ENCODE measurements around the gene MACROD2. TPM values are rescaled to one million over a fixed set of nuclear protein-coding genes. Genes with fewer than 3 reads are reported as not detected.

MACROD2 gene
- total and polyA plus RNA-seq, 8 donors, result 0.78 to 31.3 (median 10.9) TPM; not detected in 1

DNA sequence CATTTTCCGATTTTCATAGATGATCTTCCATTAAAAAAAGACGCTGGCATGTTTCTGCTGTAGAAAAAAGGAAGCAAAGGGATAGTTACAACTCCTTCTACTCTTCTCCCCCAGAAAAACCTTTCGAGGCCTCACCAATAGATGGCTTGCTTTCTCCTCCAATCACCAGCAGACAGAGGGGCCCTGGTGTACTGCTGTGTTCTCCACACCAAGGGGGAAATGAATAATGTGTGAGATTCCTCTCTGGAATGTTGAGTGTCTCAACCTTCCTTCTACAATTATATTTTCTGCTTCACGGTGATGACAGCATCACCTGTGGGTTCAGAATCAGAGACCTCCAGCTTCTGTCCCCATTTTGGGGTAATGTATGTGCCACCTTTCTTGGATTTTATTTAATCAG lies 527.8 kb downstream of the MACROD2 start:
- Histone ChIP-seq H3K27me3 (no peaks in the 10 kb centered on the region), H3K4me1 (no peaks in the 10 kb centered on the region), H3K4me3 (no peak overlapping the region), H3K36me3 (no peaks in the 10 kb centered on the region), H3K9me3 (no peaks in the 10 kb centered on the region), H3K27ac (no peak overlapping the region)
- TF ChIP-seq POLR2AphosphoS5 (IDR thresholded peaks at IDR 0.05) (no peak), POLR2A (IDR thresholded peaks at IDR 0.05) (no peak), EP300 (IDR thresholded peaks at IDR 0.05) (no peak)
- TF ChIP-seq, protein P1, sequence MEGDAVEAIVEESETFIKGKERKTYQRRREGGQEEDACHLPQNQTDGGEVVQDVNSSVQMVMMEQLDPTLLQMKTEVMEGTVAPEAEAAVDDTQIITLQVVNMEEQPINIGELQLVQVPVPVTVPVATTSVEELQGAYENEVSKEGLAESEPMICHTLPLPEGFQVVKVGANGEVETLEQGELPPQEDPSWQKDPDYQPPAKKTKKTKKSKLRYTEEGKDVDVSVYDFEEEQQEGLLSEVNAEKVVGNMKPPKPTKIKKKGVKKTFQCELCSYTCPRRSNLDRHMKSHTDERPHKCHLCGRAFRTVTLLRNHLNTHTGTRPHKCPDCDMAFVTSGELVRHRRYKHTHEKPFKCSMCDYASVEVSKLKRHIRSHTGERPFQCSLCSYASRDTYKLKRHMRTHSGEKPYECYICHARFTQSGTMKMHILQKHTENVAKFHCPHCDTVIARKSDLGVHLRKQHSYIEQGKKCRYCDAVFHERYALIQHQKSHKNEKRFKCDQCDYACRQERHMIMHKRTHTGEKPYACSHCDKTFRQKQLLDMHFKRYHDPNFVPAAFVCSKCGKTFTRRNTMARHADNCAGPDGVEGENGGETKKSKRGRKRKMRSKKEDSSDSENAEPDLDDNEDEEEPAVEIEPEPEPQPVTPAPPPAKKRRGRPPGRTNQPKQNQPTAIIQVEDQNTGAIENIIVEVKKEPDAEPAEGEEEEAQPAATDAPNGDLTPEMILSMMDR (IDR thresholded peaks at IDR 0.05), result no peak
- DNase-seq, result no peak
- 64 to 72% (median 69%) methylated on average over 4 of the region's 4 CpGs for WGBS, 5 donors
- intact Hi-C loops (cut with DNase I; ENCODE audit: low total_unique reads), result no loop called here

DNA sequence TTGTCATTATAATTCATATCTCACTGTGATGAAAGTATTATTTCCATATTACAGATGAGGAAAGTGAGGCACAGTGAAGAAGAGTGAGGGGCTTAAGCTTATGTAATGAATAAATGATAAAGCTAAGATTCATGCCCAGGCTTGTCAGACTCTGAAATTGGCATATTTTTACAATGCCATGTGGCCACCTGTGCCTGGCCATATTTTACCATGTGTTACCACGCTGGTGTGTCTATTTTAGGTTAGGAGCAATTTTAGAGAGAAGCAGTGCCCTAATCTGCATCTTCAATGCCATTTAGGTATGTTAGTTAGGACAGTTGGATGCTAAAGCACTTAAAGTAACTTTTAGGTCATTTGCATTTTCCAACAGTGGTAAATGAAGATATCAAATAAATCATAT lies 530.1 kb downstream of the MACROD2 start:
- WGBS, 5 donors, result 82 to 92% (median 89%) methylated on average over 1 of the region's 1 CpG
- Histone ChIP-seq H3K9me3 (no peaks in the 10 kb centered on the region), H3K4me1 (no peaks in the 10 kb centered on the region), H3K4me3 (no peak overlapping the region), H3K27ac (no peak overlapping the region), H3K27me3 (no peaks in the 10 kb centered on the region), H3K36me3 (no peaks in the 10 kb centered on the region)
- no peak for DNase-seq
- intact Hi-C loops (cut with DNase I; ENCODE audit: low total_unique reads), result no loop called here
- no peak for TF ChIP-seq EP300 (IDR thresholded peaks at IDR 0.05)
- TF ChIP-seq, protein P1 (IDR thresholded peaks at IDR 0.05), result no peak
- no peak for TF ChIP-seq POLR2AphosphoS5 (IDR thresholded peaks at IDR 0.05)
- TF ChIP-seq POLR2A (IDR thresholded peaks at IDR 0.05), result no peak

DNA sequence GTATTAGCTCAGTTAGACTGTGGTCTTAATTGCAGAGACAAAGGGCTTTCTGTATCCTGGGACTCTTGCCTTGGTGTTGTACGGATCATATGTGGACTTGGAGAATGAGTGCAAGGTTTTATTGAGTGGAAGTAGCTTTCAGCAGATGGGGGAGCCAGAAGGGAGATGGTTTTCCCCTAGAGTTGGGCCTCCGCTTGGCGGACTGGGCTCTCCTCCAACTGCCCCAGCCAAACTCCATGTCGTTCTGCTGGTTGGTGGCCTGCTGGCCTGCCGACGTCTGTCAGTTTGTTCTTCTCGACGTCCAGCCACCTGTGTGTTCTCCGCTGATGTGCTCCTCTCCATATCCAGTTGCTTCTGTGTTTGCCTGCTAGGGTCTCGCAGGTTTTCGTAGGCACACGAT lies 531.6 kb downstream of the MACROD2 start:
- no peak for TF ChIP-seq EP300 (IDR thresholded peaks at IDR 0.05)
- TF ChIP-seq POLR2AphosphoS5 (IDR thresholded peaks at IDR 0.05), result no peak
- TF ChIP-seq POLR2A (IDR thresholded peaks at IDR 0.05), result no peak
- TF ChIP-seq, protein P1 (IDR thresholded peaks at IDR 0.05), result no peak
- H3K4me1 ChIP-seq, result no peaks in the 10 kb centered on the region
- no peak overlapping the region for H3K4me3 ChIP-seq
- no peaks in the 10 kb centered on the region for H3K27me3 ChIP-seq
- H3K36me3 ChIP-seq, result no peaks in the 10 kb centered on the region
- DNase-seq, result no peak
- no peak overlapping the region for H3K27ac ChIP-seq
- H3K9me3 ChIP-seq, result no peaks in the 10 kb centered on the region
- WGBS, 5 donors, result 85 to 99% (median 93%) methylated on average over 12 of the region's 12 CpGs
- intact Hi-C loops (cut with DNase I; ENCODE audit: low total_unique reads), result no loop called here

DNA sequence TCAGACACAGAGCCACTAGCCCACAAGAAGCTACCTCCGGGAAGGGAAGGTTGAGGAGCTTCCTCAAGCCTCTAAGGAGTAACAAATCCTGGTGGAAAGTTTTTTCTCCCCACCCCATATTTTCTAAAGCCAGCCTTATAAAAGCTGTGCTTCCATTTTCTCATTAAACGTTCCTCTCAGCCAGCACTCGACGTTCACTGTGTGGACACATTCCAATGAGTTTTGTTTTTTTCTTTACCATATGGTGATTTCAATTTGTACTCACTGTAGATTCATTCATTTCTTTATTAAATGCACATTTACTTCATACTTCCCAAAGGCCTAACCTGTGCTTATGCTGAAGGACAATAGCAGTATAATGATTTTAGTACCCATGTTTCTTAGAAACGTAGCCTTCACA lies 536.5 kb downstream of the MACROD2 start:
- H3K27me3 ChIP-seq, result no peaks in the 10 kb centered on the region
- H3K27ac ChIP-seq, result no peak overlapping the region
- H3K9me3 ChIP-seq, result no peaks in the 10 kb centered on the region
- WGBS, 5 donors, result 77 to 90% (median 87%) methylated on average over 5 of the region's 5 CpGs
- H3K4me3 ChIP-seq, result no peak overlapping the region
- intact Hi-C loops (cut with DNase I; ENCODE audit: low total_unique reads), result no loop called here
- no peak for TF ChIP-seq EP300 (IDR thresholded peaks at IDR 0.05)
- TF ChIP-seq POLR2A (IDR thresholded peaks at IDR 0.05), result no peak
- no peak for TF ChIP-seq POLR2AphosphoS5 (IDR thresholded peaks at IDR 0.05)
- TF ChIP-seq, protein P1 (IDR thresholded peaks at IDR 0.05), result no peak
- DNase-seq, result no peak
- no peaks in the 10 kb centered on the region for H3K36me3 ChIP-seq
- no peaks in the 10 kb centered on the region for H3K4me1 ChIP-seq
